Osteocyte (in vitro differentiated cells): ENCODE measurements around the gene TTLL11. TPM values are rescaled to one million over a fixed set of nuclear protein-coding genes. Genes with fewer than 3 reads are reported as not detected.
"Not testable (repeated sequence)": the region's sequence is repeated elsewhere in the genome, so short reads cannot be mapped to it uniquely, and the experiment has no call there.

Experiments
- DNase-seq: peaks from one replicate; pipeline ENCODE4 v3.0.0; 2021; ENCODE audit warnings: mixed read lengths; ENCODE audit not compliant: unreplicated experiment; ENCODE audit errors: extremely low spot score
- H3K27ac Mint-ChIP-seq: one replicate; pipeline ENCODE4 v1.8.0; 2021; ENCODE audit warnings: mild to moderate bottlenecking, mixed read lengths; ENCODE audit not compliant: unreplicated experiment
- H3K27me3 Mint-ChIP-seq: one replicate; pipeline ENCODE4 v1.8.0; 2021; ENCODE audit warnings: mixed read lengths; ENCODE audit not compliant: unreplicated experiment
- H3K36me3 Mint-ChIP-seq: one replicate; pipeline ENCODE4 v1.8.0; 2021; ENCODE audit warnings: mixed read lengths; ENCODE audit not compliant: unreplicated experiment
- H3K4me1 Mint-ChIP-seq: one replicate; pipeline ENCODE4 v1.8.0; 2021; ENCODE audit warnings: mixed read lengths; ENCODE audit not compliant: unreplicated experiment
- H3K4me3 Mint-ChIP-seq: one replicate; pipeline ENCODE4 v1.8.0; 2021; ENCODE audit warnings: mild to moderate bottlenecking, moderate library complexity, mixed read lengths; ENCODE audit not compliant: unreplicated experiment
- H3K9me3 Mint-ChIP-seq: one replicate; pipeline ENCODE4 v1.8.0; 2021; ENCODE audit warnings: mixed read lengths; ENCODE audit not compliant: unreplicated experiment
- CTCF ChIP-seq: fragments of 200-600 bp; sonication (generic); IDR thresholded peaks from 2 replicates; pipeline ENCODE4 v1.5.0; 2021; ENCODE audit warnings: antibody characterized with exemption, mild to moderate bottlenecking, moderate library complexity
- total RNA-seq: library from RNA; stranded (reverse); gene quantifications from 2 replicates; pipeline ENCODE4 v1.2.1, GENCODE V29; 2021

The TTLL11 gene
- total RNA-seq, 1 donor from 2014 or later = 6.0 TPM

- DNase-seq = peak; percentile 65
- no peak for TF ChIP-seq CTCF
- Mint-ChIP-seq H3K27ac (no peak overlapping the region), H3K9me3 (no peaks in the 10 kb centered on the region), H3K4me3 (no peak overlapping the region), H3K27me3 (peaks cover 5% of the 10 kb centered on the region), H3K4me1 (no peaks in the 10 kb centered on the region), H3K36me3 (no peaks in the 10 kb centered on the region)
These were observed 294.2 kb downstream of the TTLL11 start for GRCh38 chr9:121798941-121799340.

GRCh38 chr9:121797081-121797480 is 296.0 kb downstream of the TTLL11 start:
- Mint-ChIP-seq H3K4me1 (no peaks in the 10 kb centered on the region), H3K9me3 (no peaks in the 10 kb centered on the region), H3K27me3 (peaks cover 2% of the 10 kb centered on the region), H3K4me3 (no peak overlapping the region), H3K36me3 (no peaks in the 10 kb centered on the region), H3K27ac (no peak overlapping the region)
- peak; percentile 10 for DNase-seq
- TF ChIP-seq CTCF = no peak

- H3K27me3 Mint-ChIP-seq, H3K4me3 Mint-ChIP-seq, H3K9me3 Mint-ChIP-seq, H3K36me3 Mint-ChIP-seq, H3K4me1 Mint-ChIP-seq, H3K27ac Mint-ChIP-seq: not testable (repeated sequence)
- peak; percentile 10 for DNase-seq
These were observed 298.8 kb downstream of the TTLL11 start for GRCh38 chr9:121794334-121794733.

- H3K9me3 Mint-ChIP-seq, H3K27me3 Mint-ChIP-seq, H3K4me3 Mint-ChIP-seq, H3K36me3 Mint-ChIP-seq, H3K4me1 Mint-ChIP-seq, H3K27ac Mint-ChIP-seq: not testable (repeated sequence)
- DNase-seq = peak; percentile 76
These were observed 300.6 kb downstream of the TTLL11 start for GRCh38 chr9:121792476-121792875.

- DNase-seq = no peak
- Mint-ChIP-seq H3K36me3 (peaks cover 5% of the 10 kb centered on the region), H3K27me3 (no peaks in the 10 kb centered on the region), H3K4me3 (no peak overlapping the region), H3K4me1 (no peaks in the 10 kb centered on the region), H3K9me3 (no peaks in the 10 kb centered on the region), H3K27ac (no peak overlapping the region)
- no peak for TF ChIP-seq CTCF
These were observed 302.3 kb downstream of the TTLL11 start for GRCh38 chr9:121790841-121791240.

- DNase-seq = peak; percentile 70
- Mint-ChIP-seq H3K27ac (no peak overlapping the region), H3K4me1 (peaks cover 17% of the 10 kb centered on the region), H3K9me3 (no peaks in the 10 kb centered on the region), H3K4me3 (no peak overlapping the region), H3K36me3 (peaks cover 5% of the 10 kb centered on the region), H3K27me3 (no peaks in the 10 kb centered on the region)
- no peak for TF ChIP-seq CTCF
These were observed 304.3 kb downstream of the TTLL11 start for GRCh38 chr9:121788686-121789366.
